Stomach (tissue), 4 donors: ENCODE data around the gene BTBD17.

Experiments
- CTCF ChIP-seq, 7 experiments: fragments of 450-650 bp in 4 of 7; fragments of 200-600 bp in 3 of 7; sonication (generic) in 3 of 7; IDR thresholded peaks; one replicate each; pipeline ENCODE4 v1.5.1; 2016 to 2019; ENCODE audit warnings: antibody characterized with exemption in 7 of 7, control low read depth in 2 of 7, mild to moderate bottlenecking in 1 of 7
- EP300 ChIP-seq: sonication (generic); formaldehyde crosslinking; IDR thresholded peaks from one replicate; pipeline ENCODE4 v1.6.1; 2017; ENCODE audit warnings: antibody characterized with exemption
- POLR2A ChIP-seq, 4 donors: fragments of 450-650 bp; IDR thresholded peaks; one replicate each; pipeline ENCODE4 v1.6.1; 2016; ENCODE audit warnings: antibody characterized with exemption in 4 of 4, control low read depth in 2 of 4, mild to moderate bottlenecking in 1 of 4, moderate library complexity in 1 of 4
- POLR2AphosphoS5 ChIP-seq, 3 donors: sonication (generic); formaldehyde crosslinking; IDR thresholded peaks; one replicate each; pipeline ENCODE4 v1.6.1; 2016; ENCODE audit warnings: antibody characterized with exemption in 3 of 3

GRCh38 chr17:74334393-74335039, 27.2 kb downstream of the BTBD17 start:
- TF ChIP-seq CTCF (IDR thresholded peaks at IDR 0.05) (no peak), EP300 (no peak), POLR2AphosphoS5 (IDR thresholded peaks at IDR 0.05) (no peak), POLR2A (IDR thresholded peaks at IDR 0.05) (no peak)
